HL-60 (cell line): Measurements from ENCODE around the gene LGR4.

Experiments
- CTCF ChIP-seq: IDR thresholded peaks from one replicate; pipeline ENCODE4 v1.5.1; 2011; ENCODE audit warnings: low read length, control low read depth, inconsistent platforms; ENCODE audit not compliant: insufficient read depth
- TF ChIP-seq, protein P1 (sequence below): IDR thresholded peaks from 2 replicates; pipeline ENCODE4 v1.6.1; 2012; ENCODE audit warnings: low read depth; ENCODE audit not compliant: insufficient replicate concordance

DNA sequence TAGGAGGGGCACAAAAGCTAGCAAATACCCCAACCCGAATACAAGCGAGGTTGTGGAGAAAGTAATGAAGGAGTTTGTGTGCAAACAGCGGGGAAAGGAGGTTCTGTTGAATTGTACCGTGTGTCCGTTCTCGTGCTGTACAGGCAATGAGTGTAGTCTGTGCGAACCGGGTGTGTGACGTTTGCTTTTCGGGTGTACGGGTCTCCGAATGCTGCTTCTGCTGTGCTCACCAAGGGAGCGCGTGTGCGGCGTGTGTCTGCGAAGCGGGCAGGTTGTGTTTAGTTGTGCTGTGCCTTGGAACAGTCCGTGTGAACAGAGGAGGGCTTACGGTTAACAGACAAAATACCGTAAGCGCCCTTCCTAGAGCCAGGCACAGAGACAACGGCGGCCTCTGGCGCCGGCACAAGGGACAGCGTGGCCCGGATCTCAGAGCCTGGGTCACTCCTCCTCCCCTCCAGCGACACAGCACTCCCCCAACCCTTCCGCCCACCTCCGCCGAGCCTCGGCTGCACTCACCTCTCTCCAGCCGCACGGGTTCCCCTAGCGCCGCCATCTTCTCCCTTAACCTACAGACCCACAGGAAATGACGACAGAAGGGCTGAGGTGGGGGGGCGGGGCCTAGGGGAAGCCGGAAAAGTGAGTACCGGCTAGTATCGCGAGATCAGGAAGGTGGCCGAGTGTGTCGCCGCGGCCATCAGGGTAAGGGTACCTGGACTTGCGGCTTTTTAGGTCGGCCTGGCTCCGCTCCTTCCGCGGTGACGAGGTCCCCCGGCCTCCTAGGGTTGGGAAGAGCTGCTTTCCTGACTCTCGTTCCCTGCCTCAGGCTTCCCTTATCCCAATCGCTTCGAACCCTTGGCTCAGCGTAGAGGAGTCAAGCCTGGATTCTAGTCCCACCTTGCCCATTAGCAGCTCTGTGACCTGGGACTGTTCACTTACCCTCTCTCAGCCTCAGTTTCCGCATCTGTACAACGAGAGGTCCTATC lies 33.9 kb upstream of the LGR4 start, which contains the start of gene LIN7C:
- no peak for TF ChIP-seq CTCF
- TF ChIP-seq, protein P1, sequence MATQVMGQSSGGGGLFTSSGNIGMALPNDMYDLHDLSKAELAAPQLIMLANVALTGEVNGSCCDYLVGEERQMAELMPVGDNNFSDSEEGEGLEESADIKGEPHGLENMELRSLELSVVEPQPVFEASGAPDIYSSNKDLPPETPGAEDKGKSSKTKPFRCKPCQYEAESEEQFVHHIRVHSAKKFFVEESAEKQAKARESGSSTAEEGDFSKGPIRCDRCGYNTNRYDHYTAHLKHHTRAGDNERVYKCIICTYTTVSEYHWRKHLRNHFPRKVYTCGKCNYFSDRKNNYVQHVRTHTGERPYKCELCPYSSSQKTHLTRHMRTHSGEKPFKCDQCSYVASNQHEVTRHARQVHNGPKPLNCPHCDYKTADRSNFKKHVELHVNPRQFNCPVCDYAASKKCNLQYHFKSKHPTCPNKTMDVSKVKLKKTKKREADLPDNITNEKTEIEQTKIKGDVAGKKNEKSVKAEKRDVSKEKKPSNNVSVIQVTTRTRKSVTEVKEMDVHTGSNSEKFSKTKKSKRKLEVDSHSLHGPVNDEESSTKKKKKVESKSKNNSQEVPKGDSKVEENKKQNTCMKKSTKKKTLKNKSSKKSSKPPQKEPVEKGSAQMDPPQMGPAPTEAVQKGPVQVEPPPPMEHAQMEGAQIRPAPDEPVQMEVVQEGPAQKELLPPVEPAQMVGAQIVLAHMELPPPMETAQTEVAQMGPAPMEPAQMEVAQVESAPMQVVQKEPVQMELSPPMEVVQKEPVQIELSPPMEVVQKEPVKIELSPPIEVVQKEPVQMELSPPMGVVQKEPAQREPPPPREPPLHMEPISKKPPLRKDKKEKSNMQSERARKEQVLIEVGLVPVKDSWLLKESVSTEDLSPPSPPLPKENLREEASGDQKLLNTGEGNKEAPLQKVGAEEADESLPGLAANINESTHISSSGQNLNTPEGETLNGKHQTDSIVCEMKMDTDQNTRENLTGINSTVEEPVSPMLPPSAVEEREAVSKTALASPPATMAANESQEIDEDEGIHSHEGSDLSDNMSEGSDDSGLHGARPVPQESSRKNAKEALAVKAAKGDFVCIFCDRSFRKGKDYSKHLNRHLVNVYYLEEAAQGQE: peak; percentile 72
